ENCODE measurements around the gene CDK5RAP3. TPM values are rescaled to one million over a fixed set of nuclear protein-coding genes. Genes with fewer than 3 reads are reported as not detected.

CDK5RAP3 gene
- total RNA-seq, 1 experiment from 2014 or later, result 149 TPM

DNA sequence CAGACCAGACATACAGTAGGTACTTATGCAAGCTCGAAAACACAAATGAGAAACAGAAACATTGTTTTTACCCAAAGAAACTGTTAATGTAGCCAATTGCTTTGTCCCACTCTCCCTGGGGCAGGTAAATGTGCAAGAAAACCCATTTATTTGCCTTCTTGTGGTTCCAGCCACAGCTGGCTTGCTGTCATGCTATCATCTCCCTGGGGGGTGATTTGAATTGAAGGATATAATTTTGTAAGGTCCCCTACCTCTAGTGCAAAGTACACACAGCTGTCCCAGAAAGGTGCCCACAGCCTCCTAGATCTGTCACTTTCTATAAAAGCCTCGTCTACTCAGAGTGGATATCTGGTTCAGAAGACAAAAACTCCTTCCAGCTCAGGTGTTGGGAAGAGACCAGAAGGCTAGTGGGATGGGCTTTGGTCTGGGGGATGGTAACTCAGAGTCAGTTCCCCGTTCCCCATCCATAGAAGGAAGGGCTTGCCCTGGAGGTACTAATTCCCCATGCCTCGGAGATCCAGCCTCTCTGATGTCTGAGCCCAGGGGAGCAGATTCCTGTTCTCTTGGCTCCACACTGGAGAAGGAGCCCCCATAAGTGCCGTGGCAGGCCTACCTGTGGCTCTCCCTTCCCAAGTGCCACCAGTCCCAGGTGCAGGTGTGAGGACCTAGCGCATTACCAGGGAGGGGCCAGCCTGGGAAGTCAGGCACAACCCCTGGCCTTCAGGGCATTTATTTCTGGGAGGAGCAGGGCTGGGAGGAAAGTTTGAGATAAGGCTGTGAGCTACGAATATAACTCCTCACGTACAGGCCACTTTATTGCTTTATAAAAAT lies 10.9 kb upstream of the CDK5RAP3 start:
- Histone ChIP-seq H3K56ac (ENCODE audit: insufficient read length, low read depth, low read length) (no peak overlapping the region), H3K4me2 (ENCODE audit: insufficient read depth, insufficient read length, low read length) (no peak overlapping the region), H2BK120ac (ENCODE audit: low read depth, low read length, poor library complexity, severe bottlenecking) (no peak overlapping the region), H2BK15ac (ENCODE audit: low read depth, low read length) (no peak overlapping the region), H2BK12ac (ENCODE audit: insufficient read length, low read depth, low read length) (no peak overlapping the region), H4K20me1 (ENCODE audit: control insufficient read depth, insufficient read depth, insufficient read length) (no peaks in the 10 kb centered on the region), H3K9me3 (ENCODE audit: control insufficient read depth, low read depth, low read length) (no peaks in the 10 kb centered on the region), H2BK20ac (ENCODE audit: low read depth, low read length, poor library complexity, severe bottlenecking) (no peak overlapping the region), H3K27ac (ENCODE audit: insufficient read length, low read depth, low read length) (no peak overlapping the region), H2AK5ac (ENCODE audit: insufficient read length, low read length) (no peak overlapping the region), H3K14ac (ENCODE audit: insufficient read depth, low read length) (no peak overlapping the region), H3K4me1 (ENCODE audit: insufficient read depth, low read length) (no peaks in the 10 kb centered on the region; the same call in 1 of the 2 replicates), H2BK5ac (ENCODE audit: insufficient read length, low read length) (no peak overlapping the region), H3T11ph (ENCODE audit: low read length) (no peak overlapping the region), H3K23me2 (ENCODE audit: insufficient read length, low read depth, low read length, poor library complexity, severe bottlenecking) (no peaks in the 10 kb centered on the region), H3K23ac (ENCODE audit: insufficient read length, low read depth, low read length) (no peak overlapping the region), H3K4ac (ENCODE audit: low read depth, low read length) (no peak overlapping the region), H4K5ac (ENCODE audit: insufficient read length, low read depth, low read length) (no peak overlapping the region), H3K79me1 (ENCODE audit: insufficient read depth, low read depth, low read length, poor library complexity, severe bottlenecking) (no peaks in the 10 kb centered on the region), H4K8ac (replicated peaks; ENCODE audit: insufficient read length, low read depth, low read length) (no peak overlapping the region), H3K9ac (ENCODE audit: extremely low read depth, insufficient read length, low read length) (no peak overlapping the region), H3K18ac (ENCODE audit: insufficient read length, low read depth, low read length) (no peak overlapping the region), H3K79me2 (ENCODE audit: insufficient read depth, low read length) (no peaks in the 10 kb centered on the region), H4K91ac (ENCODE audit: insufficient read length, low read depth, low read length) (no peak overlapping the region), H2AFZ (ENCODE audit: low read length) (no peak overlapping the region), H3K27me3 (ENCODE audit: insufficient read depth, low read length) (no peaks in the 10 kb centered on the region)
- Mint-ChIP-seq H3K27me3 (ENCODE audit: low read depth) (peaks cover 37% of the 10 kb centered on the region), H3K9me3 (no peaks in the 10 kb centered on the region), H3K36me3 (ENCODE audit: insufficient read depth in 1 of 3, low read depth in 3 of 3) (no peaks in the 10 kb centered on the region), H3K4me3 (no peak overlapping the region), H3K4me1 (peaks cover 10 to 40% of the 10 kb centered on the region in 2 experiments), H3K27ac (no peak overlapping the region)
- TF ChIP-seq, protein P1, sequence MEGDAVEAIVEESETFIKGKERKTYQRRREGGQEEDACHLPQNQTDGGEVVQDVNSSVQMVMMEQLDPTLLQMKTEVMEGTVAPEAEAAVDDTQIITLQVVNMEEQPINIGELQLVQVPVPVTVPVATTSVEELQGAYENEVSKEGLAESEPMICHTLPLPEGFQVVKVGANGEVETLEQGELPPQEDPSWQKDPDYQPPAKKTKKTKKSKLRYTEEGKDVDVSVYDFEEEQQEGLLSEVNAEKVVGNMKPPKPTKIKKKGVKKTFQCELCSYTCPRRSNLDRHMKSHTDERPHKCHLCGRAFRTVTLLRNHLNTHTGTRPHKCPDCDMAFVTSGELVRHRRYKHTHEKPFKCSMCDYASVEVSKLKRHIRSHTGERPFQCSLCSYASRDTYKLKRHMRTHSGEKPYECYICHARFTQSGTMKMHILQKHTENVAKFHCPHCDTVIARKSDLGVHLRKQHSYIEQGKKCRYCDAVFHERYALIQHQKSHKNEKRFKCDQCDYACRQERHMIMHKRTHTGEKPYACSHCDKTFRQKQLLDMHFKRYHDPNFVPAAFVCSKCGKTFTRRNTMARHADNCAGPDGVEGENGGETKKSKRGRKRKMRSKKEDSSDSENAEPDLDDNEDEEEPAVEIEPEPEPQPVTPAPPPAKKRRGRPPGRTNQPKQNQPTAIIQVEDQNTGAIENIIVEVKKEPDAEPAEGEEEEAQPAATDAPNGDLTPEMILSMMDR (conservative IDR thresholded peaks at IDR 0.05), result no peak
- WGBS (ENCODE audit: extremely low coverage, insufficient read length, low lambda C conversion rate), result no CpG with 5 or more reads among the region's 8 CpGs
- DNase-seq, result no peak
